ENCODE data around the gene SREBF1. TPM values are rescaled to one million over a fixed set of nuclear protein-coding genes. Genes with fewer than 3 reads are reported as not detected.

The SREBF1 gene
- polyA plus RNA-seq, 3 donors = 7.6 to 35.9 (median 10.5) TPM

- Histone ChIP-seq H3K27ac (ENCODE audit: low read depth in 1 of 2, low read length in 2 of 2) (no peak overlapping the region), H3K4me2 (replicated peaks; ENCODE audit: extremely low read depth, low read length, poor library complexity, severe bottlenecking) (no peak overlapping the region), H3K79me2 (ENCODE audit: insufficient read depth, low read length) (peaks cover 3% of the 10 kb centered on the region), H3K4me3 (replicated peaks in 1 of 3; ENCODE audit: low read depth in 2 of 3, low read length in 3 of 3) (no peak overlapping the region), H3K9me3 (replicated peaks in 1 of 2; ENCODE audit: control insufficient read depth in 1 of 2, insufficient read depth in 1 of 2, low read length in 2 of 2) (no peaks in the 10 kb centered on the region), H4K20me1 (ENCODE audit: insufficient read depth, low read length) (peaks cover 74% of the 10 kb centered on the region), H3K4me1 (ENCODE audit: control insufficient read depth in 1 of 2, insufficient read depth in 2 of 2, low read length in 2 of 2) (no peaks in the 10 kb centered on the region), H3K36me3 (replicated peaks in 1 of 2; ENCODE audit: control insufficient read depth in 1 of 2, insufficient read depth in 2 of 2, low read length in 2 of 2) (peaks cover 0 to 15% of the 10 kb centered on the region in 2 donors), H3K9ac (ENCODE audit: insufficient read depth, low read length, poor library complexity, severe bottlenecking) (no peak overlapping the region), H2AFZ (ENCODE audit: insufficient read depth, low read depth, low read length, poor library complexity, severe bottlenecking) (no peak overlapping the region), H3K27me3 (ENCODE audit: control insufficient read depth in 2 of 2, insufficient read depth in 2 of 2, low read length in 2 of 2) (no peaks in the 10 kb centered on the region)
- no peaks in the 10 kb centered on the region for H3K9me3 Mint-ChIP-seq
- 94% methylated on average over 17 of the region's 20 CpGs for WGBS (ENCODE audit: insufficient coverage)
- TF ChIP-seq, protein P1, sequence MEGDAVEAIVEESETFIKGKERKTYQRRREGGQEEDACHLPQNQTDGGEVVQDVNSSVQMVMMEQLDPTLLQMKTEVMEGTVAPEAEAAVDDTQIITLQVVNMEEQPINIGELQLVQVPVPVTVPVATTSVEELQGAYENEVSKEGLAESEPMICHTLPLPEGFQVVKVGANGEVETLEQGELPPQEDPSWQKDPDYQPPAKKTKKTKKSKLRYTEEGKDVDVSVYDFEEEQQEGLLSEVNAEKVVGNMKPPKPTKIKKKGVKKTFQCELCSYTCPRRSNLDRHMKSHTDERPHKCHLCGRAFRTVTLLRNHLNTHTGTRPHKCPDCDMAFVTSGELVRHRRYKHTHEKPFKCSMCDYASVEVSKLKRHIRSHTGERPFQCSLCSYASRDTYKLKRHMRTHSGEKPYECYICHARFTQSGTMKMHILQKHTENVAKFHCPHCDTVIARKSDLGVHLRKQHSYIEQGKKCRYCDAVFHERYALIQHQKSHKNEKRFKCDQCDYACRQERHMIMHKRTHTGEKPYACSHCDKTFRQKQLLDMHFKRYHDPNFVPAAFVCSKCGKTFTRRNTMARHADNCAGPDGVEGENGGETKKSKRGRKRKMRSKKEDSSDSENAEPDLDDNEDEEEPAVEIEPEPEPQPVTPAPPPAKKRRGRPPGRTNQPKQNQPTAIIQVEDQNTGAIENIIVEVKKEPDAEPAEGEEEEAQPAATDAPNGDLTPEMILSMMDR (IDR thresholded peaks at IDR 0.05) = no peak
- no peak overlapping the region for H3K27ac Mint-ChIP-seq
- H3K4me1 Mint-ChIP-seq = peaks cover 9% of the 10 kb centered on the region
- peaks cover 0 to 2% (median 0%) of the 10 kb centered on the region in 3 donors for H3K27me3 Mint-ChIP-seq (ENCODE audit: low read depth in 3 of 3)
- intact Hi-C loops (cut with micrococcal nuclease) = no loop called here
- no peak for DNase-seq
- no peak overlapping the region for H3K4me3 Mint-ChIP-seq
- peaks cover 13 to 15% of the 10 kb centered on the region in 2 donors for H3K36me3 Mint-ChIP-seq
Measured at GRCh38 chr17:17766077-17766743, 70.6 kb downstream of the SREBF1 start.

DNA sequence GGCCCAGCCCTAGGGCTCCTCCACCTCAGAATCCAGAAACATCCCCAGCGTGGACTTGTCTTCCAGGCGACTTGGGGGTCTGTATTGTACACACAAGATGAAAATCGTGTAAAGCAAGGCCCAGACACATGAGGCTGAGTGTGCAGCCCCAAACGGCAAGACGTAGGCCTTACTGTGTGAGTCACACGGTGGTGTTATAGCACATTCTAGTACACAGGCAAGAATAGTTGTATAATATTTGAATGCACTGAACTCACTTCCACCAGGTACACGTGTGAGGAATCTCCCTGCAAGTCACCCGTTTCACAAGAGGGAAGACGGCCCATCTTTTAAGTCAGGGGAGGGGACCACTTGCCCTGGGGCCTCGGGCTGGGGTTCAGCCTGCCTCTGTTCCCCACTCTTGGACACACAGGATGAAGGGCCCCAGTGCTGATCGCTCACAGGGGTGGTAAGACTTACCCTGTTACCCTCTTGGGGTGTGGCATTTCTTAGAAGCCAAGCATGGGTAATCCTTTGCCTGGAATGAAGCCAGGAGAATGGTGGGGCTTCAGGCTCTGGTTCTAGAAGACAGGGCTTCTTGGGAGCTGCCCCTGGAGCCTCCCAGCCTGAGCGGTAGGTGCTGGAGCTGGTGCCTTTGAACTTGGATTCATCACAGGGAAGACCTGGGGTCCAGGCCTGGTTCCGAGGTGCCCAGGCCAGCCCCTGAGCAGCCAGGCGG lies 71.3 kb downstream of the SREBF1 start:
- intact Hi-C loops (cut with micrococcal nuclease) = no loop called here
- H3K27ac ChIP-seq (ENCODE audit: low read depth in 1 of 2, low read length in 2 of 2) = no peak overlapping the region
- peaks cover 0 to 15% of the 10 kb centered on the region in 2 donors for H3K36me3 ChIP-seq (replicated peaks in 1 of 2; ENCODE audit: control insufficient read depth in 1 of 2, insufficient read depth in 2 of 2, low read length in 2 of 2)
- peaks cover 0 to 2% (median 0%) of the 10 kb centered on the region in 3 donors for H3K27me3 Mint-ChIP-seq (ENCODE audit: low read depth in 3 of 3)
- peaks cover 74% of the 10 kb centered on the region for H4K20me1 ChIP-seq (ENCODE audit: insufficient read depth, low read length)
- no peak overlapping the region for H3K4me3 ChIP-seq (replicated peaks in 1 of 3; ENCODE audit: low read depth in 2 of 3, low read length in 3 of 3)
- TF ChIP-seq, protein P1 (IDR thresholded peaks at IDR 0.05) = no peak
- no peaks in the 10 kb centered on the region for H3K9me3 ChIP-seq (replicated peaks in 1 of 2; ENCODE audit: control insufficient read depth in 1 of 2, insufficient read depth in 1 of 2, low read length in 2 of 2)
- no peak overlapping the region for H2AFZ ChIP-seq (ENCODE audit: insufficient read depth, low read depth, low read length, poor library complexity, severe bottlenecking)
- no peak overlapping the region for H3K4me3 Mint-ChIP-seq
- no peak overlapping the region for H3K4me2 ChIP-seq (replicated peaks; ENCODE audit: extremely low read depth, low read length, poor library complexity, severe bottlenecking)
- H3K4me1 ChIP-seq (ENCODE audit: control insufficient read depth in 1 of 2, insufficient read depth in 2 of 2, low read length in 2 of 2) = no peaks in the 10 kb centered on the region
- H3K27me3 ChIP-seq (ENCODE audit: control insufficient read depth in 2 of 2, insufficient read depth in 2 of 2, low read length in 2 of 2) = no peaks in the 10 kb centered on the region
- peak overlapping the region in 1 of 7 donors; percentile 46 for H3K27ac Mint-ChIP-seq
- no peaks in the 10 kb centered on the region for H3K79me2 ChIP-seq (ENCODE audit: insufficient read depth, low read length)
- H3K4me1 Mint-ChIP-seq = peaks cover 9% of the 10 kb centered on the region
- DNase-seq = no peak
- H3K9me3 Mint-ChIP-seq = no peaks in the 10 kb centered on the region
- 86% methylated on average over 11 of the region's 14 CpGs for WGBS (ENCODE audit: insufficient coverage)
- peaks cover 13 to 15% of the 10 kb centered on the region in 2 donors for H3K36me3 Mint-ChIP-seq
- H3K9ac ChIP-seq (ENCODE audit: insufficient read depth, low read length, poor library complexity, severe bottlenecking) = no peak overlapping the region

Data from CD14-positive monocyte (primary cell).